ENCODE data around the gene PCDHGC3. TPM values are rescaled to one million over a fixed set of nuclear protein-coding genes. Genes with fewer than 3 reads are reported as not detected.
A peak's percentile ranks its signal among the peaks of the same experiment; 100 is the strongest.

PCDHGC3 gene
- total and polyA plus RNA-seq, 2 of the 4 experiments (the other 2 are of a cell fraction), result 21.1 to 72.1 TPM

DNA sequence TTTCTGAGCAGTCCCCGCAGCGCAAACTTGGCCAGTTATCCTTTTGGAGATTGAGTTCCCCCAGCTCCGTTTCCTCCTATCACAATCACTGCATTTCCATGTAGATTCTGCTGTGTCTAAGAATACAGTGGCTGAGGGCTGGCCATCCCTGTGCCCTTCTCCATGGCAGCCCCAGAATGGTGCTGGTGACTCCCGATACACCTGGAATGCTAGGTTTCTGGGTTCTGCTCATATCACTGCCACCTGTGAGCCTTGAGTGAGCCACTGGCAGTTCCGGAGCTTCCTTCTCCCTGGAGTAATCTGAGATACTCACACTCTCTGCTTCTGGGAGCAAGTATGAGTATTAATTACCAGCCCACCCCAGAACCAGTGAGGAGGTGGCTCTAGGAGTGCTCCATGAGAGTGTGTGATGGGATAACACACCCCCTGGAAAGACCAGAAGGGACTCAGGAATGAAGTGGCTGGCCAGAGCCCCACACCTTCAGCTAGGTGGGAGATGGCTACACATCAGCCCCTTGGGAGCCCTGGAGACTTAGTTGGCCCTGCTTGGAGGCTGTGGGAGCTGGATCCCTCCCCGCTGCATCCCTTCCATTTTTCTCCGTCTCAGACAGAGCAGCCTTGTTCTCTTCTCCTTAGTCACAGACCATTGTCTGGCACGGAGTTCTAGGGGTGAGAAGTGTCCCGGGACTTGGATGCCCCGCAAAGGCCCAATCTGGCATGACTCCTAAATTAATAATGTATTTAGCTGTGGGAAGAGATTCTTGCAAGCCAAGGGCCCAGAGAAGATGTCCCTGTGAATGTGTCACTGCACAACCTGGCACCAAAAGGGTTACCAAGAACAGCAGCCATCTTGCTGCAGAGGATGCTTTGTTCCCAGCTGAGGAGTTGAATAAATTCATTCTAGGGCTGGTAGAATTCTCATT, 18.0 kb downstream of the PCDHGC3 start:
- Histone ChIP-seq H3K79me1 (ENCODE audit: low read depth in 1 of 2, low read length in 2 of 2) (peaks cover 19 to 50% of the 10 kb centered on the region in 2 experiments), H3K4me2 (ENCODE audit: low read depth, low read length) (no peak overlapping the region), H3K18ac (ENCODE audit: low read depth, low read length) (no peak overlapping the region), H4K8ac (ENCODE audit: low read depth in 2 of 2, low read length in 2 of 2) (no peak overlapping the region), H3K4me3 (ENCODE audit: insufficient read depth, low read depth, low read length) (no peak overlapping the region), H3K36me3 (ENCODE audit: control insufficient read depth, insufficient read depth, low read length) (peaks cover 40% of the 10 kb centered on the region), H2BK120ac (ENCODE audit: low read depth, low read length) (no peak overlapping the region), H3K27me3 (ENCODE audit: control insufficient read depth, insufficient read depth, low read length) (no peaks in the 10 kb centered on the region), H2AFZ (replicated peaks; ENCODE audit: low read length, poor library complexity) (no peak overlapping the region), H2AK9ac (replicated peaks; ENCODE audit: low read depth, low read length, poor library complexity) (no peak overlapping the region), H2BK5ac (ENCODE audit: low read depth, low read length, poor library complexity, severe bottlenecking) (no peak overlapping the region), H3K9ac (ENCODE audit: low read depth, low read length) (no peak overlapping the region), H3K9me1 (ENCODE audit: insufficient read depth, low read length) (peaks cover 20% of the 10 kb centered on the region), H3K14ac (replicated peaks; ENCODE audit: low read depth, low read length) (no peak overlapping the region), H2BK20ac (ENCODE audit: low read depth, low read length) (no peak overlapping the region), H3K4me1 (ENCODE audit: control insufficient read depth, insufficient read depth, low read length) (peaks cover 31% of the 10 kb centered on the region), H3K27ac (ENCODE audit: insufficient read depth, low read length) (no peak overlapping the region), H3K9me3 (ENCODE audit: control insufficient read depth, insufficient read depth, low read length) (no peaks in the 10 kb centered on the region), H2AK5ac (ENCODE audit: low read depth, low read length) (no peak overlapping the region), H3K23ac (ENCODE audit: low read depth, low read length) (no peak overlapping the region), H3K56ac (ENCODE audit: extremely low read depth, insufficient read depth, low read length) (no peak overlapping the region), H4K5ac (ENCODE audit: low read depth, low read length) (no peak overlapping the region), H2BK15ac (ENCODE audit: low read depth, low read length) (no peak overlapping the region), H3K4ac (ENCODE audit: low read depth, low read length) (no peak overlapping the region; the same call in 1 of the 2 replicates), H4K91ac (ENCODE audit: insufficient read depth, low read depth, low read length) (no peak overlapping the region), H4K20me1 (ENCODE audit: insufficient read depth, low read length) (peaks cover 29% of the 10 kb centered on the region)
- BruUV-seq (replicated peaks), result no TSS peak
- ATAC-seq (ENCODE audit: low read depth) (peak; percentile 49), DNase-seq (peak; percentile 65)
- dilution Hi-C loops (cut with HindIII; ENCODE audit: low sequenced_read_pairs, unreplicated experiment) (no loop called here), in situ Hi-C loops (cut with MboI; ENCODE audit: low sequenced_read_pairs) (no loop called here), intact Hi-C loops (cut with micrococcal nuclease) (no loop called here)
- WGBS, 2 experiments (ENCODE audit: extremely low coverage in 2 of 2, insufficient read length in 1 of 2), result no CpG with 5 or more reads among the region's 10 CpGs
- TF ChIP-seq RAD21 (IDR thresholded peaks at IDR 0.05; ENCODE audit: low read length), result peak; percentile 41
- TF ChIP-seq MXI1 (IDR thresholded peaks at IDR 0.05; ENCODE audit: borderline replicate concordance, low read depth, low read length), result no peak
- TF ChIP-seq, protein P1, sequence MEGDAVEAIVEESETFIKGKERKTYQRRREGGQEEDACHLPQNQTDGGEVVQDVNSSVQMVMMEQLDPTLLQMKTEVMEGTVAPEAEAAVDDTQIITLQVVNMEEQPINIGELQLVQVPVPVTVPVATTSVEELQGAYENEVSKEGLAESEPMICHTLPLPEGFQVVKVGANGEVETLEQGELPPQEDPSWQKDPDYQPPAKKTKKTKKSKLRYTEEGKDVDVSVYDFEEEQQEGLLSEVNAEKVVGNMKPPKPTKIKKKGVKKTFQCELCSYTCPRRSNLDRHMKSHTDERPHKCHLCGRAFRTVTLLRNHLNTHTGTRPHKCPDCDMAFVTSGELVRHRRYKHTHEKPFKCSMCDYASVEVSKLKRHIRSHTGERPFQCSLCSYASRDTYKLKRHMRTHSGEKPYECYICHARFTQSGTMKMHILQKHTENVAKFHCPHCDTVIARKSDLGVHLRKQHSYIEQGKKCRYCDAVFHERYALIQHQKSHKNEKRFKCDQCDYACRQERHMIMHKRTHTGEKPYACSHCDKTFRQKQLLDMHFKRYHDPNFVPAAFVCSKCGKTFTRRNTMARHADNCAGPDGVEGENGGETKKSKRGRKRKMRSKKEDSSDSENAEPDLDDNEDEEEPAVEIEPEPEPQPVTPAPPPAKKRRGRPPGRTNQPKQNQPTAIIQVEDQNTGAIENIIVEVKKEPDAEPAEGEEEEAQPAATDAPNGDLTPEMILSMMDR (conservative IDR thresholded peaks at IDR 0.05; ENCODE audit: low read depth, low read length), result 0 out of 2 replicates have a peak, but pooled peaks have one; percentile 7
- no peak for TF ChIP-seq NFE2L2 (IDR thresholded peaks at IDR 0.05; ENCODE audit: low read depth, low read length)
- TF ChIP-seq SMC3 (IDR thresholded peaks at IDR 0.05; ENCODE audit: low read depth, low read length), result peak; percentile 20
- ChIA-PET CTCF (no interaction called here), POLR2A (ENCODE audit: unreplicated experiment) (no interaction called here)

Measured in IMR-90 (cell line).